Liver (tissue), 3 donors: ENCODE measurements around the gene WRAP73.

Experiments used
- ATF3 ChIP-seq: IDR thresholded peaks from 2 replicates; pipeline ENCODE4 v1.6.1; 2016; ENCODE audit warnings: antibody characterized with exemption
- EGR1 ChIP-seq, 2 donors: IDR thresholded peaks; 2 replicates each; pipeline ENCODE4 v1.6.1; 2016 to 2018; ENCODE audit warnings: antibody characterized with exemption in 2 of 2, low read depth in 2 of 2
- FOXA2 ChIP-seq: IDR thresholded peaks from 2 replicates; pipeline ENCODE4 v1.6.1; 2016; ENCODE audit warnings: antibody characterized with exemption
- GABPA ChIP-seq, 2 donors: IDR thresholded peaks in 1 of 2; conservative IDR thresholded peaks in 1 of 2; 2 replicates each; pipeline ENCODE4 v1.6.1; 2016; ENCODE audit warnings: antibody characterized with exemption in 2 of 2, mild to moderate bottlenecking in 1 of 2, moderate library complexity in 1 of 2
- JUND ChIP-seq, 2 donors: IDR thresholded peaks; 2 replicates each; pipeline ENCODE4 v1.6.1; 2016; ENCODE audit warnings: antibody characterized with exemption in 2 of 2
- RAD21 ChIP-seq, 2 donors: IDR thresholded peaks; 2 replicates each; pipeline ENCODE4 v1.6.1; 2016; ENCODE audit warnings: antibody characterized with exemption in 2 of 2, mild to moderate bottlenecking in 2 of 2
- REST ChIP-seq: IDR thresholded peaks from 2 replicates; pipeline ENCODE4 v1.6.1; 2016; ENCODE audit warnings: antibody characterized with exemption, mild to moderate bottlenecking
- SP1 ChIP-seq: IDR thresholded peaks from 2 replicates; pipeline ENCODE4 v1.6.1; 2018; ENCODE audit warnings: antibody characterized with exemption, mild to moderate bottlenecking
- TAF1 ChIP-seq: conservative IDR thresholded peaks from 2 replicates; pipeline ENCODE4 v1.6.1; 2016; ENCODE audit warnings: antibody characterized with exemption, mild to moderate bottlenecking
- YY1 ChIP-seq: IDR thresholded peaks from 2 replicates; pipeline ENCODE4 v1.6.1; 2016; ENCODE audit warnings: antibody characterized with exemption, mild to moderate bottlenecking
- TF ChIP-seq, protein P1 (sequence below): IDR thresholded peaks from 2 replicates; pipeline ENCODE4 v1.6.1; 2016; ENCODE audit warnings: antibody characterized with exemption
- TF ChIP-seq, protein P2 (sequence below): fragments of 150-350 bp; IDR thresholded peaks from 2 replicates; pipeline ENCODE4 v1.5.1; 2017; ENCODE audit warnings: improper control_type of control experiment, low read depth, low read length; ENCODE audit not compliant: missing input control
- TF ChIP-seq, protein P3 (sequence below): IDR thresholded peaks from 2 replicates; pipeline ENCODE4 v1.6.1; 2016; ENCODE audit warnings: antibody characterized with exemption
- donor health status: healthy.
- donor health status: healthy.

GRCh38 chr1:3679799-3680453 is 30.0 kb upstream of the WRAP73 start:
- TF ChIP-seq, protein P1, sequence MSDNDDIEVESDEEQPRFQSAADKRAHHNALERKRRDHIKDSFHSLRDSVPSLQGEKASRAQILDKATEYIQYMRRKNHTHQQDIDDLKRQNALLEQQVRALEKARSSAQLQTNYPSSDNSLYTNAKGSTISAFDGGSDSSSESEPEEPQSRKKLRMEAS = no peak
- TF ChIP-seq, protein P2, sequence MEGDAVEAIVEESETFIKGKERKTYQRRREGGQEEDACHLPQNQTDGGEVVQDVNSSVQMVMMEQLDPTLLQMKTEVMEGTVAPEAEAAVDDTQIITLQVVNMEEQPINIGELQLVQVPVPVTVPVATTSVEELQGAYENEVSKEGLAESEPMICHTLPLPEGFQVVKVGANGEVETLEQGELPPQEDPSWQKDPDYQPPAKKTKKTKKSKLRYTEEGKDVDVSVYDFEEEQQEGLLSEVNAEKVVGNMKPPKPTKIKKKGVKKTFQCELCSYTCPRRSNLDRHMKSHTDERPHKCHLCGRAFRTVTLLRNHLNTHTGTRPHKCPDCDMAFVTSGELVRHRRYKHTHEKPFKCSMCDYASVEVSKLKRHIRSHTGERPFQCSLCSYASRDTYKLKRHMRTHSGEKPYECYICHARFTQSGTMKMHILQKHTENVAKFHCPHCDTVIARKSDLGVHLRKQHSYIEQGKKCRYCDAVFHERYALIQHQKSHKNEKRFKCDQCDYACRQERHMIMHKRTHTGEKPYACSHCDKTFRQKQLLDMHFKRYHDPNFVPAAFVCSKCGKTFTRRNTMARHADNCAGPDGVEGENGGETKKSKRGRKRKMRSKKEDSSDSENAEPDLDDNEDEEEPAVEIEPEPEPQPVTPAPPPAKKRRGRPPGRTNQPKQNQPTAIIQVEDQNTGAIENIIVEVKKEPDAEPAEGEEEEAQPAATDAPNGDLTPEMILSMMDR = no peak
- TF ChIP-seq EGR1 (IDR thresholded peaks at IDR 0.05; ENCODE audit: low read depth in 2 of 2) (no peak), GABPA (IDR thresholded peaks at IDR 0.05 in 1 of 2, conservative IDR thresholded peaks at IDR 0.05 in 1 of 2) (no peak), ATF3 (no peak), TAF1 (no peak), SP1 (no peak), RAD21 (IDR thresholded peaks at IDR 0.05) (no peak), REST (no peak), YY1 (no peak), FOXA2 (no peak), JUND (IDR thresholded peaks at IDR 0.05) (no peak)
- TF ChIP-seq, protein P3, sequence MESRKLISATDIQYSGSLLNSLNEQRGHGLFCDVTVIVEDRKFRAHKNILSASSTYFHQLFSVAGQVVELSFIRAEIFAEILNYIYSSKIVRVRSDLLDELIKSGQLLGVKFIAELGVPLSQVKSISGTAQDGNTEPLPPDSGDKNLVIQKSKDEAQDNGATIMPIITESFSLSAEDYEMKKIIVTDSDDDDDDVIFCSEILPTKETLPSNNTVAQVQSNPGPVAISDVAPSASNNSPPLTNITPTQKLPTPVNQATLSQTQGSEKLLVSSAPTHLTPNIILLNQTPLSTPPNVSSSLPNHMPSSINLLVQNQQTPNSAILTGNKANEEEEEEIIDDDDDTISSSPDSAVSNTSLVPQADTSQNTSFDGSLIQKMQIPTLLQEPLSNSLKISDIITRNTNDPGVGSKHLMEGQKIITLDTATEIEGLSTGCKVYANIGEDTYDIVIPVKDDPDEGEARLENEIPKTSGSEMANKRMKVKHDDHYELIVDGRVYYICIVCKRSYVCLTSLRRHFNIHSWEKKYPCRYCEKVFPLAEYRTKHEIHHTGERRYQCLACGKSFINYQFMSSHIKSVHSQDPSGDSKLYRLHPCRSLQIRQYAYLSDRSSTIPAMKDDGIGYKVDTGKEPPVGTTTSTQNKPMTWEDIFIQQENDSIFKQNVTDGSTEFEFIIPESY = no peak
